ENCODE measurements around the gene BABAM2.

DNA sequence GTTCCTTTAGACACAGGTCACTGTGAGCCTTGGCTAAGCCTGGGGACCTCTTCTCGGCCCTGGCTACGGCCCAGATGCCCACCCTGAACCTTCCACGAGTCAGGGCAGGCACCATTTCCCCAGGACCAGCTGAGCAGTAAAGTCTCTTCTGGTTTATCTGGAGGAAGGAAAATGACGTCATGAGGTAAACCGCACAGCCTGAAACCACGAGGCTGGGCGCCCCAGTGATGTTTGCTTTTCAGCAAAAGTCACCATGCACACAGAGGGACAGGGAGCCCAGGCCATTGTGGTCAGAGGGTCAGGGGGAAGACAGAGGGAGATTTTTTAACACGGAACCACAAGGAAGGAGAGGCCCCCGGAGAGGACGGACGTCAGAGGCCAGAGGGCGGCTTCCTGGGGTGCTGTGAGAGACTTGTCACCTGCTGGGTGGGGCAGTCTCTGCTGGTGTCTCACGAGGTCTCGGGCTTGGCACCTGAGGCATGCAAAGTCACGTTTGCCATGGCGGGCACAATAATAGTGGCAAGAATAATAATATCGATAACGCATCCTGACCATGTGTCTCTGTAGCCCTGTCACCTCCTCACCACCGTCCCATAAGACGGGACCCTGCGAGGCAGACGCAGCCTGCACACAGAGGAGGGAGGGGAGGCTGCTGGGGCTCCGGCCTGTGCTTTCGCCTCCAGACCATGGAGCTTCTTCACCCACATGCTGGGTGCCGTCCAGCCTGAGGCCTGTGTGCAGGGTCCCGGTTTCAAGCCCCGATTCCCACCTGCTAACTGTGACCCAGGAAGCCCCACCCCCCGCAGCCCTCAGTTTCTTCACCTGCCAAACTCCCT, 468.9 kb downstream of the BABAM2 start:
- TF ChIP-seq LEF1 (IDR thresholded peaks at IDR 0.05; ENCODE audit: borderline replicate concordance) (no peak), ELF4 (IDR thresholded peaks at IDR 0.05) (no peak), SP1 (IDR thresholded peaks at IDR 0.05) (no peak)

Data from HEK293T (cell line).